ENCODE data around the gene SLC9A9.
"Not testable (repeated sequence)": the region's sequence is repeated elsewhere in the genome, so short reads cannot be mapped to it uniquely, and the experiment has no call there.

Gene SLC9A9

DNA sequence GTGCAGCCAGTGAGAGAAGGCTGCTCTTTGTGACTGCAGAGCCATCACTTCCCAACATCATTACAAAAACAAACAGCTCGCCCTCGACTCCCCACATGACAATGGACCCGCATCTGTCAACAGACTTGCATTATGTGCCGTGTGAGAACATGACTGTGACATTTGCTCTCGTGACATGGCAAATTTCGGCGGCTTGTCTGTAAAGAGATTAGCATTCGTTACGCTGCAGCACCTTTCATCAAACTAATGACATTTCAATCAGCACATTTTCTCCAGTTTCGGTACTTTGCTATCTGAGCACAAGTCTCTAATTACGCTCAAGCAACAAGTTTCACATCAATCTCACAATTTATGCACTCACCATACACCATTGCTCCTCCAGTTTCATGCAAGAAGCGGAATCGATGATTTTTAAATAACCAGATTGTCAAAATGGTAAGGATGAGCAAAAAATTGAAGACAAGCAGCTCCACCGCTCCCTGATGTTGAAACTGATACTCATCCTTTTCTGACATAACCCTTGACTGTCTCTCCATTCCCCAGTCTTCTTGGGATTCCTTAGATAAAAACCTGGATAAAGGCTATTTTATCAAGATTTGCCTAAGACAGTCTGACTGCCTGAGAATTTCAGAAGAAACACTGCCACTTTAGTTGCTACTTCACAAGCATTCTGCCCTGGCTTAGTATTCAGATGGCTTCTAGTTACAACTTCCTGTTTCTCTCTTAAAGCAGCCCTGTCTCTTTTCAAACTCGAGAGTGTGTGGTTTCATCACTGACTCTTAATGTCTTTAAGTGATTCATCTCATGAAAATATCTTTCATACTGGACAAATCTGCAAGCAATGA lies at the start of gene SLC9A9:
SLC9A9 (minus strand) TSS at position 682 of the 845 bp plus-strand sequence; CDS start at position 536, 146 bp downstream.
- DNase-seq = no peak

DNA sequence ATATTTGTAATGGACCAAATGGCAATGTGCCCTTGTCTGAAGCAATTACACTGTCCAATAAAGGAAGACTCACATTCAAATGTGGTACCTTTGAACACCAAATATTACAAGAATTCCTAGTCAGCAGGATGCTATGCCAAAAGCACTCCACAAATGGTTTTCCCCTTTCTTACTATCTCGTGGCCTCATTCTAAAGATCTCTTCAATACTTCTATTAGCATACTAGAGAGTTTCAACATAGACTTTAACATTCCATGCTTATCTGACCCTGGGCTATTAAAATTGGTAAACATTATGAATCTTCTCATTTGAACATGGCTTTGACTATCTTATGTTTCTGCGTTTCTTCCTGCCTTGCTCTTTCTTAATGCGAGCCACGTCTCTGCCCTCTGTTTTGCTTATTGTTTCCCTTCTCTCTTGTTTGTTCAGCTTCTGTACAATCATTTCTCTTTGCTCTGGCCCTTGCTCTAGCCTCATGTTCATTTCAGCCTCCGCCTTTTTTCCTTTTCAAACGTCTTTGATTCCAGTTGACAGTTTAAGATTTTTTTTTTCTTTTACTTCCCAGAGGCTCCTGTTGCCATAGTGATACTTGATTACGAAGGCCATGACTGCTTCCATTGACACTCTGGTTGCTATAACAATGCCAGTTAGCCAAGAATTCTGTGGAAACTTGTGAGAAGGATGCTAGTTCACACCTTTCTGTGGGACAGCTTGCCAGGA lies 49.5 kb upstream of the SLC9A9 start:
- no peak for DNase-seq

- DNase-seq = no peak
Observed at GRCh38 chr3:143896486-143896885, 48.2 kb upstream of the SLC9A9 start.

DNA sequence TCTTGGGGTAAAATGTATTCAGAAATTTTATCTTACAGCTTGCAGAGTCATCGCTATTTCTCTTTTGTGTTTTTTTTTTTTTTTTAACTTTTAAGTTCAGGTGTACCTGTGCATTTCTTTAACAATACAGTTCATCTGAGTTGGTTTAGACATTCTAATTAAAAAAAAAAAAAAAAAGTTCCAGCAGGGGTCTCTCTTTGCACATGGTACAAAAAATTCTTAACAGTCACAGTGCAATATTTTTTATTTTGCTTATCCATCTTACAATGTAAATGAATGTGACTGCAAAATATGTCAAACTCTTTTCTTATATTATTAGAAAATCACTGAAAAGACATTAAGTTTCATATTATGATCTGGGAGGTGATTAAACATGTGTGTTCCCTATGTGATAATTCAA lies 47.5 kb upstream of the SLC9A9 start:
- no peak for DNase-seq

- DNase-seq = no peak
Observed at GRCh38 chr3:143888846-143889245, 40.6 kb upstream of the SLC9A9 start.

DNA sequence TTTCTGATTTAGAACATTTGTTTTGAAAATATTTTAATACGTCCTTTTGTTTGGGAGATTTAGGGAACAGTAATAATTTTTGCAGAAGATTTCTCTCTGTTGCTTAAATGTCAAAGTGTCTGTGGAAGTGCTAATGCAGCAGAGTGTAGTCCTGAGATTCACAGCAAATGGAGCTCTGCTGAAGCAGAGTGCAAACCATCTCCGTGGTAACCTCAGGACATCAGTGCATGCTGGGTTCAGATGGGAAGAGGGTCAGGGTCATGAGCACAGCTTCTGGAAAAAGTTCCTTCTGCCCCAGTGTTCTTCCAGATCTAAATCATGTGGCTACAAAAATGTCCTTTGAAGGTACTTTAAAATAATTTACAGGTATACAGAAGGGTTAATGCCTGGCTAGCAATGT lies 39.9 kb upstream of the SLC9A9 start:
- DNase-seq = no peak

DNA sequence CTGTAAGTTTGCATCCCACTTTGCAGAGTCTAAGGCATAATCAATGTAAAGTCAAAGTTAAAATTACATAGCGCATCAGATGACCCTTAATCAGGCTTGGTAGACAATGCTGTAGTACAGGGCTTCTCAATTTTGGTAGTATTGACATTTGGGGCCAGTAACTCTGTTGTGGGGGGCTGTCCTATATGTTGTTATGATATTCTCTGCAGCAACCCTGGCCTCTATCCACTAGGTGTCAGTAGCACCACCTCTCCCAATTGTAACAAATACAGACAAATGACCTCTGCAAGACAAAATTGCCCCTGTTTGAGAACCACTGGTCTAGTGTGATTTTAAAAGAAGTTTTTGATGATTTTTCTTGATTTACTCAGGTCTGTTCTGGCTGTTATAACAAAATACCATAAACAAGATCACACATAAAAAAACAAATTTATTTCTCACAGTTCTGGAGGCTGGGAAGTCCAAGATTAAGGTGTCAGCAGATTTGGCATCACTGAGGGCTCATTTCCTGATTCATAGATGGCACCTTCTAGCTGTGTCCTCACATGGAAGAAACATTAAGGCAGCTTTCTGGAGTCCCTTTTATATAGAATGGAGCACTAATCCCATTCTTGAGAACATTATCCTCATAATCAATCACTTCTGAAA lies 37.6 kb upstream of the SLC9A9 start:
- no peak for DNase-seq

GRCh38 chr3:143884861-143885260 lies 36.6 kb upstream of the SLC9A9 start:
- DNase-seq = no peak

- DNase-seq = no peak
Observed at GRCh38 chr3:143883151-143883550, 34.9 kb upstream of the SLC9A9 start.

DNA sequence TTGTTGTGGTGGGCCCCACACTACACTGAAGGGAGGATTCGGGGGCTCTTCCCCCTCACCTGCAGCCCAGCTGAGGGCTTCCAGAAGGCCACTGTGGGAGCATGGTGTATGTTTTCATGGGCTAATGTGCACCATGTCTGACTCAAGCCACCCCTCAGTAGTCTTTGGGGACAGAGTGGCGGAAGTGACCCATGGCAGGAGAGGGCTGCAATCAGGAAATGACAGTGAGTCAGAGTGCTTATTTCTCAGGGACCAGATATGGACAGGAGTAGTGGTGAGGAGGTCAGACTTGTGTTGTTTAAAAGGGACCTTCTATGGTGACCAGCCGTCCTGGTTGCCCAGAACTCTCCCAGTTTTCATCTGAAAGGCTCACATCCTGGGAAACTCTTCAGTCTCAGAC lies 32.8 kb upstream of the SLC9A9 start:
- DNase-seq = no peak

GRCh38 chr3:143875546-143875945 lies 27.3 kb upstream of the SLC9A9 start:
- DNase-seq = no peak

DNA sequence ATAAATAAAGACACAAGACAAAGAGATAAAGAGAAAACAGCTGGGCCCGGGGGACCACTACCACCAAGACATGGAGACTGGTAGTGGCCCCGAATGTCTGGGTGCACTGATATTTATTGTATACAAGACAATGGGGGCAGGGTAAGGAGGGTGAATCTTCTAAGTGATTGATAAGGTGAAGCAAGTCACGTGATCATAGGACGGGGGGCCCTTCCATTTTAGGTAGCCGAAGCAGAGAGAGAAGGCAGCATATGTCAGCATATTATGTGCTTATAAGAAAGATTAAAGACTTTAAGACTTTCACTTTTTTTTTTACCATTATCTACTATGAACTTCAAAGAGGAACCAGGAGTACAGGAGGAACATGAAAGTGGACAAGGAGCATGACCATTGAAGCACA lies 25.3 kb upstream of the SLC9A9 start:
- DNase-seq = not testable (repeated sequence)

- DNase-seq = no peak
Observed at GRCh38 chr3:143865302-143865701, 17.0 kb upstream of the SLC9A9 start.

GRCh38 chr3:143859465-143860203 lies 11.4 kb upstream of the SLC9A9 start:
- DNase-seq = no peak

DNA sequence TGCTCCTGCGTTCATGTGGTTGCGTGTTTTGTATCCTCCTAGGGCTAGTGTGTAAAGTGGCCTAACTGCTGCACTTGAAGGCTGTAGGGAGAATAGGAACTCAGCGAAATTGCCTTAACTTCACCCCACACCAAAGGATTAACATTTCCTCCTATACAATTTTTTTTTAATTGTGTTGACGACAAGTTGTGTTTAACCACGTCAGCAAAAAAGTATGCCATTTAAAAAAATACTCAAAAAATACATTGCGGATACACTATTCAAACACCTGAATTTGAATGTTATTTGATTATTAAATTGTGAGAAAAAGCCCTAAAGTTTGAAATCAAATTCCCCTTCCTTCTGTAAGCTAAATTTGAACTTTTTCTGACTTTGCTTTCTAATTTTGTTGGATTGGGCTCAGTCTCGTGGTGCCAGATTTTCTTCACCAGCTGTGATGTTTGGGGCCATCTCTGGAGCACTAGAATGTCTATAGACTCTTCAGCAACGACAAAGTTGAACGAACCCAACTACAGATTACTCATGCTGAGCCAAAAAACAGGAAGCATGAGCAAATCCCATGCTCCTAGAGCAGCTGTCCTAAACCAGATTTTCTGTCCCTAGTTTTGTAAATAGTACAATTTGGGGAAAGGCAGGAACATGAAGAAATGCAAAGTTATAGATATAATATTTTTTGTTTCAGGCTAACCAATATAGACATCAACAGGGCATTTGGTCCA lies 8.1 kb upstream of the SLC9A9 start:
- DNase-seq = no peak

DNA sequence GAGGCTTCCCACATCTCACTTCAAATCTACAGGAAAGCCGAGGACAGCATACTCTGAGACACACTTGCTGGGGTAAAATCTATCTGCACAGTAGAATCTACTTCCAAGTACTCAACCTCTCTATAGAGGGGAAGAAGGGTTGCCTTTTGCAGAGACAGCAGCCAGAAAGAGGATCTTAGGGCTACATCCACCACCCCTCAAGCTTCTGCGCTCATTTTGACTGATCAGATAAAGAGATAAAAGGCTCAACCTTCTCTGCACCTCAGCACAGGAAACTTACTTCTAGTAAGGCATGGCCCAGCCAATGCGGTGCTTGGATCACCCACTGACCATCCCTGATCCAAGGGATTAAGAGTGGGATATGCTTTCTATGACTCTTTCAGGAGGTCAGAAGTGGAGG lies 6.9 kb upstream of the SLC9A9 start:
- DNase-seq = no peak

- no peak for DNase-seq
Observed at GRCh38 chr3:143851331-143852017, 3.2 kb upstream of the SLC9A9 start.

DNA sequence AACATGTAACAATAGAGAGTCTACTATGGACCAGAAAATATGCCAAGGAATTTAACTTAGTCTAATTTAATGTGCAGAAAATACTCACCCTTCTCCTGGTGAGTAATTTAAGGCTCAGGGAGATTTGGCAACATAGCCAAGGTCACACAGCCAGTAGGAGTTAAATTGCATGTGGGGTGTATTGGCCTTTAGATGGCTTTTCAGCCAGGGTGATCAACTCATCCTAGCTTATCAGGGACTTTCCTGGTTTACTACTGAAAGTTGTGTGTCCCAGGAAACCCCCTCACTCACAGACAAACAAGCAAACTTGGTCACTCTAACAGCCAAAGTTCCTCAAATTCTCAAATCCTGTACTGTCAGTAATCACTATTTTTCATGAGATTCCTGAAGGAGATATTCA lies 2.6 kb upstream of the SLC9A9 start:
- no peak for DNase-seq

- DNase-seq = no peak
Observed at GRCh38 chr3:143849854-143850549, 1.7 kb upstream of the SLC9A9 start.

GRCh38 chr3:143848704-143849103 lies 436 bp upstream of the SLC9A9 start:
- DNase-seq = no peak

GRCh38 chr3:143843587-143843986 lies 4.7 kb downstream of the SLC9A9 start:
- no peak for DNase-seq

Data from 8988T (cell line).